Measurements from ENCODE around the gene DBT.
"Not testable (repeated sequence)": the region's sequence is repeated elsewhere in the genome, so short reads cannot be mapped to it uniquely, and the experiment has no call there.

The DBT gene

GRCh38 chr1:100200060-100200459, 49.6 kb downstream of the DBT start:
- not testable (repeated sequence) for H3K27ac ChIP-seq (replicated peaks); H3K27me3 ChIP-seq (ENCODE audit: insufficient read depth, poor library complexity, severe bottlenecking); DNase-seq (ENCODE audit: low read depth in 1 of 2, low spot score in 1 of 2); H3K4me3 ChIP-seq (replicated peaks; ENCODE audit: insufficient read depth, low read length)

GRCh38 chr1:100198596-100198995, 51.0 kb downstream of the DBT start:
- DNase-seq (ENCODE audit: low read depth in 1 of 2, low spot score in 1 of 2), result no peak
- no peaks in the 10 kb centered on the region for H3K27me3 ChIP-seq (ENCODE audit: insufficient read depth, poor library complexity, severe bottlenecking)
- TF ChIP-seq REST (IDR thresholded peaks at IDR 0.05; ENCODE audit: insufficient replicate concordance, low read depth) (no peak), POLR2AphosphoS5 (IDR thresholded peaks at IDR 0.05; ENCODE audit: low read depth) (no peak), GABPA (IDR thresholded peaks at IDR 0.05; ENCODE audit: low read depth) (no peak), CTCF (IDR thresholded peaks at IDR 0.05; ENCODE audit: insufficient read depth, low read length) (no peak), SPI1 (IDR thresholded peaks at IDR 0.05; ENCODE audit: borderline replicate concordance, low read depth) (no peak)
- no peak overlapping the region for H3K4me3 ChIP-seq (replicated peaks; ENCODE audit: insufficient read depth, low read length)
- no peak overlapping the region for H3K27ac ChIP-seq (replicated peaks)

GRCh38 chr1:100188617-100189016, 61.0 kb downstream of the DBT start:
- no peaks in the 10 kb centered on the region for H3K27me3 ChIP-seq (ENCODE audit: insufficient read depth, poor library complexity, severe bottlenecking)
- H3K27ac ChIP-seq (replicated peaks), result no peak overlapping the region
- no peak for DNase-seq (ENCODE audit: low read depth in 1 of 2, low spot score in 1 of 2)
- TF ChIP-seq POLR2AphosphoS5 (IDR thresholded peaks at IDR 0.05; ENCODE audit: low read depth) (no peak), REST (IDR thresholded peaks at IDR 0.05; ENCODE audit: insufficient replicate concordance, low read depth) (no peak), SPI1 (IDR thresholded peaks at IDR 0.05; ENCODE audit: borderline replicate concordance, low read depth) (no peak), GABPA (IDR thresholded peaks at IDR 0.05; ENCODE audit: low read depth) (no peak), CTCF (IDR thresholded peaks at IDR 0.05; ENCODE audit: insufficient read depth, low read length) (no peak)
- no peak overlapping the region for H3K4me3 ChIP-seq (replicated peaks; ENCODE audit: insufficient read depth, low read length)

- H3K4me3 ChIP-seq (replicated peaks; ENCODE audit: insufficient read depth, low read length), result no peak overlapping the region
- H3K27me3 ChIP-seq (ENCODE audit: insufficient read depth, poor library complexity, severe bottlenecking), result no peaks in the 10 kb centered on the region
- no peak for TF ChIP-seq SPI1 (IDR thresholded peaks at IDR 0.05; ENCODE audit: borderline replicate concordance, low read depth)
- TF ChIP-seq POLR2AphosphoS5 (IDR thresholded peaks at IDR 0.05; ENCODE audit: low read depth), result no peak
- TF ChIP-seq REST (IDR thresholded peaks at IDR 0.05; ENCODE audit: insufficient replicate concordance, low read depth), result no peak
- no peak for TF ChIP-seq CTCF (IDR thresholded peaks at IDR 0.05; ENCODE audit: insufficient read depth, low read length)
- no peak for TF ChIP-seq GABPA (IDR thresholded peaks at IDR 0.05; ENCODE audit: low read depth)
- H3K27ac ChIP-seq (replicated peaks), result no peak overlapping the region
- no peak for DNase-seq (ENCODE audit: low read depth in 1 of 2, low spot score in 1 of 2)
These were observed 61.7 kb downstream of the DBT start for GRCh38 chr1:100187912-100188311.
